ENCODE data around the gene EEF1AKMT1. TPM values are rescaled to one million over a fixed set of nuclear protein-coding genes. Genes with fewer than 3 reads are reported as not detected.

The EEF1AKMT1 gene
- total RNA-seq, 1 donor from 2014 or later = 5.3 TPM

DNA sequence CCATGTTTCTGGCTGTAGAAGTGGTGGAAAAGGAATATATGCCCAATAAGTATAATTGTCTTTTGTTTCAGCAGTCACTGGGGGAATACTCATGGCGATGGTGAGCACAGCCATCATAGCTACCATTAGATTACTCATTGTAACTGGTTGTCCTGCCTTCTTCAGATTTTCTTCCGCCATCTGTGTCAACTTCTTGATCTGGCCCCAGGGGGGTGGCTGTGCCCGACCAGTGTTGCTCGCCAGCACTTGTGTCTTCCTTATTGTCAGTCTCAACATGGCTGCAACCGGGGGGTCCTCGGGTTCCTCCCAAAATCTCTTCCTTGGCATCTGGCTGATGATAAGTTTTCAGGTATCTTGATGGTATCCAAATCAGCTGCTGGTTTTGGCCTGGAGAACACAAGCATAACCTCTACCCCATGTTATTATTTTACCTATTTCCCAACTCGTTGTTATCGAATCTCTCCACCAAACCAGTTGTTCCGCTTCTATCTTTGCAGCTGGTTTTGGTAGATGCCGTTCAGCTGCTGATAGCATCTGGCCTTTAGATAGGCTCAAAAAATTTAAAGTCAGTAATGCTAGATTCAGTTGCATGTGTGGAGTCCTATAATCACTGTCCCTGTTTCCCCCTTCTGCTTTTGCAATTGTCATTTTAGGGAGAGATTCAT is 93.2 kb downstream of the EEF1AKMT1 start:
- no peaks in the 10 kb centered on the region for H3K27me3 ChIP-seq (ENCODE audit: control insufficient read depth, insufficient read depth, low read length)
- no peak for DNase-seq (ENCODE audit: low read depth)
- no peaks in the 10 kb centered on the region for H3K36me3 ChIP-seq (ENCODE audit: control insufficient read depth, insufficient read depth, low read length)
- no peak for FAIRE-seq
- TF ChIP-seq, protein P1, sequence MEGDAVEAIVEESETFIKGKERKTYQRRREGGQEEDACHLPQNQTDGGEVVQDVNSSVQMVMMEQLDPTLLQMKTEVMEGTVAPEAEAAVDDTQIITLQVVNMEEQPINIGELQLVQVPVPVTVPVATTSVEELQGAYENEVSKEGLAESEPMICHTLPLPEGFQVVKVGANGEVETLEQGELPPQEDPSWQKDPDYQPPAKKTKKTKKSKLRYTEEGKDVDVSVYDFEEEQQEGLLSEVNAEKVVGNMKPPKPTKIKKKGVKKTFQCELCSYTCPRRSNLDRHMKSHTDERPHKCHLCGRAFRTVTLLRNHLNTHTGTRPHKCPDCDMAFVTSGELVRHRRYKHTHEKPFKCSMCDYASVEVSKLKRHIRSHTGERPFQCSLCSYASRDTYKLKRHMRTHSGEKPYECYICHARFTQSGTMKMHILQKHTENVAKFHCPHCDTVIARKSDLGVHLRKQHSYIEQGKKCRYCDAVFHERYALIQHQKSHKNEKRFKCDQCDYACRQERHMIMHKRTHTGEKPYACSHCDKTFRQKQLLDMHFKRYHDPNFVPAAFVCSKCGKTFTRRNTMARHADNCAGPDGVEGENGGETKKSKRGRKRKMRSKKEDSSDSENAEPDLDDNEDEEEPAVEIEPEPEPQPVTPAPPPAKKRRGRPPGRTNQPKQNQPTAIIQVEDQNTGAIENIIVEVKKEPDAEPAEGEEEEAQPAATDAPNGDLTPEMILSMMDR (IDR thresholded peaks at IDR 0.05; ENCODE audit: insufficient read depth, low read length, severe bottlenecking) = no peak
- no peak overlapping the region for H3K4me3 ChIP-seq (ENCODE audit: low read depth, low read length)

DNA sequence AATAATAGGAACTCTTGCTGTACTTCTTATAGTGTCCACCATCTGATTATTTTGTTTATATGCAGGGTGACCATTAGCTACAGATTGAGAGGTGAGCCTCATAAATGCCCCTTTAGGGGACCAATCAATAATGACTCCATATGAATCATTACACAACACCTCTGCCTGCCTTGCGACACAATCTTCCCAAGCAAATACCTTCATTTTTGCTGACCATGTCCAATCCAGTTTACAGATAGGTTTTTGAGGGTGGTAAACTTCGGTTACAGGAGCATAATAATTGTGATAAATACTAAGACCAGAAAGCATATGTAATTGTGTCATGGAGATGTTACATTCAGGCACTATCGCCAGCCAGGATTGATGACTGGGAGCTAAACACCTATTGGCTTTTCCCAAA is 93.9 kb downstream of the EEF1AKMT1 start:
- TF ChIP-seq, protein P1 (IDR thresholded peaks at IDR 0.05; ENCODE audit: insufficient read depth, low read length, severe bottlenecking) = no peak
- Histone ChIP-seq H3K4me3 (ENCODE audit: low read depth, low read length) (no peak overlapping the region), H3K36me3 (ENCODE audit: control insufficient read depth, insufficient read depth, low read length) (no peaks in the 10 kb centered on the region), H3K27me3 (ENCODE audit: control insufficient read depth, insufficient read depth, low read length) (no peaks in the 10 kb centered on the region)
- FAIRE-seq (no peak), DNase-seq (ENCODE audit: low read depth) (peak; percentile 15)

Other genes with a start within 250 kb of the EEF1AKMT1 start
- gene CRYL1, start 248.1 kb downstream of the EEF1AKMT1 start, total RNA-seq = 17.9 and 35.2 TPM in 2 replicates
- gene IFT88, start 206.8 kb downstream of the EEF1AKMT1 start, total RNA-seq = 4.5 and 6.3 TPM in 2 replicates
- under 0.01 and 0.13 TPM in 2 replicates for gene IL17D, start 70.3 kb downstream of the EEF1AKMT1 start, total RNA-seq
- 14.7 and 16.8 TPM in 2 replicates for gene XPO4, start 128.8 kb upstream of the EEF1AKMT1 start, total RNA-seq

All from bronchial epithelial cell (primary cell).